Endothelial cell of umbilical vein (primary cell): ENCODE results near the gene IGSF22.

Source experiments
- CTCF ChIP-seq, 2 donors: IDR thresholded peaks; 1 replicate in 1 of 2; 2 replicates in 1 of 2; pipeline ENCODE4 v1.5.1; 2011; ENCODE audit warnings: low read length in 2 of 2, mild to moderate bottlenecking in 2 of 2, moderate library complexity in 2 of 2, control low read depth in 1 of 2, inconsistent platforms in 1 of 2, low read depth in 1 of 2; ENCODE audit not compliant: insufficient read depth in 1 of 2; ENCODE audit errors: extremely low read depth in 1 of 2
- MAX ChIP-seq: IDR thresholded peaks from 2 replicates; pipeline ENCODE4 v1.6.1; 2011; ENCODE audit not compliant: insufficient read depth, insufficient read length

GRCh38 chr11:18704698-18705097 is 21.3 kb downstream of the IGSF22 start:
- no peak for TF ChIP-seq CTCF (IDR thresholded peaks at IDR 0.05; ENCODE audit: extremely low read depth in 1 of 2, insufficient read depth in 1 of 2, low read depth in 1 of 2, low read length in 2 of 2)
- TF ChIP-seq MAX: no peak
